Thyroid gland (tissue), 4 donors: Measurements from ENCODE around the gene PHF21A.

Experiments
- CTCF ChIP-seq, 6 experiments: fragments of 200-600 bp in 3 of 6; fragments of 450-650 bp in 3 of 6; sonication (generic) in 3 of 6; IDR thresholded peaks; one replicate each; pipeline ENCODE4 v1.5.1; 2016 to 2019; ENCODE audit warnings: antibody characterized with exemption in 6 of 6, mild to moderate bottlenecking in 2 of 6, inconsistent platforms in 1 of 6, moderate library complexity in 1 of 6
- POLR2A ChIP-seq, 2 donors: fragments of 450-650 bp; IDR thresholded peaks; one replicate each; pipeline ENCODE4 v1.6.1; 2017; ENCODE audit warnings: antibody characterized with exemption in 2 of 2, mild to moderate bottlenecking in 2 of 2, moderate library complexity in 1 of 2

GRCh38 chr11:45909594-45910475, 211.4 kb downstream of the PHF21A start:
- no peak for TF ChIP-seq CTCF (IDR thresholded peaks at IDR 0.05)
- TF ChIP-seq POLR2A (IDR thresholded peaks at IDR 0.05), result no peak
